ENCODE data around the gene CD58.
A peak's percentile ranks its signal among the peaks of the same experiment; 100 is the strongest.

Gene CD58

DNA sequence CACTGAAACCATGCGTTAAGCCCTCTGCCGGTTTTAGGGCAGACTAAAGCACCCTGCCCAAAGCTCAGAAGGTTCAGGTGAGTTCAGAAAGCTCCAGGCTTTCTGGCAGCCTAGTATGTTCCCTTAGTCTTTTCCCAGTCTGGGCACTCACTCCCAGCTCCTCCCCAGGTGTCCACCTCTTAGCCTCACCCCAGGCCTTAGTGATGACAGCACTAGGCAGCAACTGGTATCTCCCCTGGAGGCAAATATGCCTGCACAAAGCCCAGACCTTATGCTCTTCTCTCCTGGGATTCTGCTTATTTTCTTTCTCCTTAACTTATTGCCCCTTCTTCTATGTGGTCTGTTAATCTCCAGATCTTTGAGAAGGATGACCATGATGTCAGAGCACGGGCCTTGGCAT lies 80.2 kb downstream of the CD58 start:
- no peak for DNase-seq

DNA sequence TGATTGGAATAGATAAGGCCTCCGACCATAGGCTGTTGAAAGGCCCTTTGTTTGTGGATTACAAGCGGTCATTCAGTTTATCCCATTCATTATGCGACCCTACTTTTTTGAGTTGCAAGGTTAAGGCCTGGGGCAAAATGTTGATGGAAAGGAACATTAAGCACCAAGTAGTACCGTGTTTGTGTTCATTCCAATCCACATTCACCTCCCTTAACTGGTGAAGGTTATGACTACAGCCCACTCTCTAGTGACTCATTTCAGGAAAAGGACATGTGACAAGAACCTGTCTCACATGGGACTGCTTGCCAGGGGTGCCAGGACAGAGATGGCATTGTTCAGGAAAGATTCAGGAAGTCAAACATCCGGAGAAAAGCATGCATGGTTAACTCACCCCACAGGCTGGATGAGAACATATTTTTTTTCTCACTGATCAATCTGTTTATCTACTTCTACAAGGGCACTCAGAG lies 81.6 kb downstream of the CD58 start:
- no peak for DNase-seq

DNA sequence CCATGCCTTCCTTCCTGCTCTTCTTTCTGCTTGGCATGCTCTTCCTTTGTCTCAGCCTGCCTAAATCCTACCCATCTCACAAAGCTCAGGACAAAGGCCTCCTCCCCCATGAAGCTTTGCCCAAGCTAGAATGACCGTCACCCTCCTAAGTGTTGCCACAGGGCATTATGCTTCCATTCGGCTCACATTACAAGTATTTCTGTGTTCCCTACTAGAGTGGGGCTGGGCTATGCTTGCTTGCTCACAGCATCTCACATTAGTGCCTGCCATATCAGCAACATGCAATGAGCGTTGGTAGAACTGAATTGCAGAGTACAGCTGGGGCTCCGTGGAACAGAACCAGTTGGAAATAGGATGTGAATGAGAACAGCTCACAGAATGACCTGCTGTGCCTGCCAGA lies 82.8 kb downstream of the CD58 start:
- DNase-seq: no peak

DNA sequence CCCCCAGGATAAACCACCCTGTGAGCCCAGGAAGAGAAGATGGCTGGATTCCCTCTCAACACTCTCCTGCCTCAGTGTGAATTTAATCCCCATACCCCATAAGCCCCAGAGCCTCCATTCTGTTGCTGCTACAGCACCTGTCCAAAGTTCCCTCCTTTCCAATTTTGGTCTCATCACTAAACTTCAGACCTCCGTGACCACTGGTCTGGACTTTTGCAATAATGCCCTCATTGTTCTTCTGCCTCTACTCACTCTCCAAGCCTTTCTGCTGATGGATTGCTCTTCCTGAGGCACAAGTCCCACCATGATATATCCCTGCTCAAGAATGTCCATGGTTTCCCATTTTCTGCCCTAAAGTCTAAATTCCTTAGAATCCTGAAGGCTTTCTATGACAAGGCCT lies 83.2 kb downstream of the CD58 start:
- no peak for DNase-seq

DNA sequence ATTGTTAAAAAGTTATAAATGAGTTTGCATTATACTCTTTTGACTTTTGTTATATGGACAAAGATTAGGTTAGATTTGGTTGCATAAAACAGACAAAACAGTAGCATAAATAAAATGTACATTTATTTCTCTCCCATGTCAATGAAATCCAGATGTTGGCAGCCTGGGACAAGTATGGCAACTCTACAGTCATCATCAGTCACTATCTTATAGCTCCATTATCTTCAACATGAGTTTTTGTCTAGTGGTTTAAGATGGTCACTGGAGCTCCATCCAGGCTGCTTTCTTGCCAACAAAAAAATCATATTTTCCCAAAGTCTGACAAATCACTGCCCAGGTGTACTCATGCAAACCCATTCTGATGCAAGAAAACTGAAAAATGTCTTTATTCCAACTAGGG lies 83.8 kb downstream of the CD58 start:
- no peak for DNase-seq

DNA sequence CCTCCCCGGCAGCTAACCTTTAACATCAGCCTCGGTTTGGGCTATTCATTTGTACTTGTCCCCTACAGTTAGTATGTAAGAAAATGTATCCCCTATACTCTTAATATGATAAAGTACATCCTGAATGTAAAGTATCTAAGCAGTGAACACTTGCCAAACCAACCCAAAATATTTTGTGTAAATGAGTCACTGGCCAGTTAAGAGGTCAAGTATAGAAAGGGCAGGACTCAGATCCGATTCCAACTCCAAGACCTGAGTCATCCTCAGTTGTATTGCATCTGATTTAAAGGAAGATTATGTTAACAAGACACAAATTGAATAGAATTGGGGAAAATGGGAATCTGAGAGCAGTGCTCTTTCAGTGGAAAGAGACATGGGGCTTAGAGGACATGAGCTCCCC lies 84.4 kb downstream of the CD58 start:
- no peak for DNase-seq

DNA sequence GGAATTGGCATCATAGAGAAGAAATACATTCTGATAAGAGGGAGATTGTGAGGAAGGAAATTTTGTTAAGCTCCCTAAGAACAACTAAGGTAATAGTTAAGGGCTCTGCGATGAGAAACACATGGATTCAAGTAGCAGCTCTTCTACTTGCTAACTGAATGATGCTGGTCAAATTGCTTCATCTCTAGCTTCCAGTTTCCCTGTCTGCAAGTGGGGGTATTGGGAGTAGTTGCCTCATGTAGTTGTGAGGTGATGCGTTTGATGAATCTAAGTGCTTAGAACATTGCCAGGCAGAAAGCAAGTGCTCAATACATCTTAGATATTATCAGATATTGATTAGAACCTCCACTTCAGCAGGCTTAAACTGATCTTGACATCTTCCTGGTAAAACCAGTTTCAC lies 84.8 kb downstream of the CD58 start:
- DNase-seq: no peak

DNA sequence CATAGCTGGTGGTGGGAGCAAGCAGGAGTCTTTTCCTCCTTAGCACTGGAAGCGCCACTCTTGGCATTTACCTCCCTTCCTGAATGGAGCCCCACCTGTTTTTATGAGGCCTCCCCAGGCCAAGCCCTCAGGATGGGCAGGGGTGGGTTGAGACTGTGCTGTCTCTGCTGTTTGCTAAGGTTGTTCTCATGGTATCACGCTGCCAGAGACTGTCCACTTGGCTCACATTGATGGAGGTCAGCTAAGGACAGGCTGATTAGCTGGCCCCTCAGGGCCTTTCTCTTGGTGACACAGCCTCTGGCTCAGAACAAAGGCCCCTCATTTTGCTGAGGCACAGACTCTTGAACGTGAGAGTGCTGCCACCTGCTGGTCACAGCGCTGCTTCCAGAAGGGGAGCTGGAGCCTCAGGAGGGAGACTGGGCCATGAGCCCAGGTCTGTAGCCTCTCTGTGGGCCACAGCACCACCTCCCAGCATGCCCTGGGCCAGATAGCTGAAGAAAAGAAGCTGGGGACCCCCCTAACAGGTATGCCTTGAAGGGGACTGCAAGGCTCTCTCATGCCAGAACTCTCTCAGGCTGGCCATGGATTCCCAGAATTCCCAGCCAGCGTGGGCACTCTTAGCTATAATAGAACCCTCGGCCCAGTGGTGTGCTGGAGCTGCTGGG lies 85.6 kb downstream of the CD58 start:
- DNase-seq: peak; percentile 78

DNA sequence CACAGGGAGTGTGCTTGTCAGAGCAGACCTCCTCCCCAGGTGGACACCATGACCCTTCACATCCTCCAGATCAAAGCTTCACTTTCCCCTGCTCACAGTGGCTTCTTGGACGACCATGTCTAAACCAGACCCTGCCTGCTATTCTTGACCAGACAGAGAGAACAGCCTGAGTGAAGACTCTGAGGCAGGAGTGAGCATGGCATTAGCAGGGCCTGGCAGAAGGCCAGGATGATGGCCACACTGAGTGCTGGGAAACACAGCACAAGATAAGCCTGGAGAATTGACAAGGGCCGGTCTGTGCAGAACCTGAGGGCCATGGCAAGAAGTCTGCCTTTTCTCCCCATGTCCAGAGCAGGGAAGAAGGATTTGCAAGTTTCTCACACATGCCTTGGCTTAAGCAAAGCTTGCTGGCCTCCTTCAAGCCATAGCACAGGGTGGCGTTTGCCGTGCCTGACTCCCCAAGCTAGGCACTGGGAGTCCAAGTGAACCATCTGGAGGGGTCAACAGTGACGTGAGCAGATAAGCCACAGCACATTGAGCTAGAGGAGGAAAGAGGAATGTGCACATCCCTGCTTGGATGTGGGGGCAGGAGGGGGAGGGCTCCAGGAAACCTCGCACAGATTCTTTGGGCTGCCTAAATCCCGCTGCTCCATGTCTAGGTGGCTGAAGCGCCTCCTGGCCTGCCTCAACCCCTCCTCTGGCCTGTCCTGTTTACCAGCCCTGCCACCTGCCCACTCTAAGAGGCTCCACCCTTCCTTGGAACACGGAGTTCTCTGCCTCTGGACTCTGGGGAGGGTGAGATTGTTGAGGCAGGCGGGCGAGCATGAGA lies 87.1 kb downstream of the CD58 start:
- DNase-seq: no peak

DNA sequence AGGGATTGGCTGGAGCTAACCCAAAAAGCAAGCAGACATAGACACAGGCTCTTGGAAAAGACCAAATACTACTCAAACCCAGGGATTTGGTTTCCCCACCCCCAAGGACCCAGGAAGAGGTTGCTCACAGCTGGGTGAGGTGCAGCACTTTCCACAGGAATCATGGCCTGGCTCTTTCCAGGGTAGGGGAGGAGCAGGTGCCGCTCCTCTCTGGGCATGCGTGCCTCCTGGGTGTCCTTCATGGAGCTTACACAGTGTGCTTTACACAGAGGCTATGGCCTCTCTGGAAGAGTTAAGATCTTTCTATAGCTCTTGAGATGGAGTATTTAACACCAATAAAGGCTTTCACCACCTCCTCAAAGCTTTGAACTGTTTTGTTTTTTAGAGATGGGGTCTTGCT lies 88.3 kb downstream of the CD58 start:
- DNase-seq: no peak

DNA sequence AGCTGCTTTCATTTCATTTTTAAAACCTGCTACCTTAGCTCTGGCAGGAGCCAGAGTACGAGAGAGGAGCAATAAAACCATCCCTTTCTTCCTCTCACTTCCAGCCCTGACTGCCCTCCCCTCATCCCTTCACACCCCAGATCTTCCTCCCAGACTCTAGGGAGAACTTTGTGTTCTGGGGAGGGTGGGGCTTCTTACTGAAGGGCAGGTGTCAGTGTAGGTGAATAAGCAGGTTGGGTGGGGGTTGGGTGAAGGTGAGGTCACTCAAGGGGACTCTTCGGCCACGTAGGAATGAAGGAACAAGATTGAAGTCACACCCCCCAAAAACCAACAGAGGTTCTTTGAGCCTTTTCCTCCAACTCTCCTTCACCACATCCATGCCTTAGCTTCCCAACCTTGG lies 88.9 kb downstream of the CD58 start:
- DNase-seq: no peak

DNA sequence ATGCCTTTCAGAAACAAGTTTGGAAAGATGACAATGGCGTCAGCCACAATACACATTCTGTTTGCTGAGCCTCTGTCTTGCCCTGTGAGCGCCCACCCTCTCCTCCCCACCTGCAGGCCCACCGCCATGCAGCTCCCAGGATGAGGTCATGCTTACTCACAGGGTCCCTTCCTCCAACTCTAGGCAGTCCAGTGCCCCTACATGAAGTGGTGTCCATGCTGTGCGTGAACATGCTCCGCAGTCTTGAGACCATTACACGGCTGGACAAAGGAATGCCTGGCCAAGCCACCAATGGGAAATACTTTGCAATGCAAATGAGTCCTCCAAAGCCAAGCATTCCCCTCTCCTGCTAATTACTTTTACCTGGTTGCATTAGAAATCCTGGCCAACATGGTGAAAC lies 92.2 kb downstream of the CD58 start:
- no peak for DNase-seq

DNA sequence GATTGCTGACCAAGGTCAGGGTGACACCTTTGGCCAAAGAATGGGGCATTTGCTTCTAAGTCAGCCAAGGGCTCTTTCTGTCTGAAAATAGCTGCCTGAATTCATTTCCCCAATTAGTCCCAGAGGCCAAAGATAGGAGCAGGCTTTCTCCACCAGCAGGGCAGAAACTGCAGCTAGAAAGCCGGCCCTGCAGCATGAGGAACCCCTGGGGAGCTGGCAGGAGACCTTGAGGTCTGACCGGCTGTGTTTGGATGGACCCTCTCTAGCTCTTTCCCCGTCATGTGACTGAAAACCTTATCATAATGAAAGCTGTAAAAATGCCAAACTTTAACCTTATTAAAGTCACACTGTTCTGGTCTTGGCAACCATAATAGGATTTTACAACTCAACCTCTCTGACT lies 93.4 kb downstream of the CD58 start:
- no peak for DNase-seq

DNA sequence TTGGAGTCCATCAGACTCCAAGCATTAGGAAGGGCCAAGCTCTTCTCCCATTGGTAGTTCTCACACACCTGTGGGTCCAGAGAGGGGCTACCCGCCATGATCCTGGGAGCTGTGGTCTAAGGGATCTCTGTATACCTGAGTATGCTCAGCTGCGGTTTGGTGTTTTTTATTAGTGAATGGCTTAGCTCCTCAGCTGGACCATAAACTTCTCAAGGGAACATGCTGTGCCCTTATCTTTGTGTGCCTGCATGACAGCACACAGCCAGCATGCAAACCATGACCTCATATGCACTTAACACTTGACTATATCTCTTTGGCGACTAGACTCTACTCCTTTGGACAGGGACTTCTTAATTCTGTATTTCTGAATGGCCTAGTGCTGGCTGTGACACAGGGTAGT lies 94.5 kb downstream of the CD58 start:
- no peak for DNase-seq

DNA sequence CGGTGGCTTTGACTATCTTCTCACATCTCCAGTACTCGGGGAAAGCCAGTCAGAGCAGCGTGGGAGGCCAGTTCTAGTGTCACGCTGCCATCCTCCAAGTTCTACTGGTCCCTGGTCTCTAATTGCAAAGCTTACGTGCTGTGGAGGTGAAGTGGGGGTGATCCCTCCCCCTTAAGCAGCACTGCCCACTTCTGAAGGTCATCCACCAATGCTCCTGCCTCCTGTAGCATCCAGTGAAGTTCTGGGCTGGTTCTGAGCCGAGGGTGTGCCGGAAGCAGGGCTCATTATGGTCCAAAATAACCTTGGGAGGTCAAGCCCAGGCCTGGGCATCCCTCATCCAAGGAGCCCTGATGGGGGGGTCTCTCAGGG lies 95.0 kb downstream of the CD58 start:
- DNase-seq: no peak

DNA sequence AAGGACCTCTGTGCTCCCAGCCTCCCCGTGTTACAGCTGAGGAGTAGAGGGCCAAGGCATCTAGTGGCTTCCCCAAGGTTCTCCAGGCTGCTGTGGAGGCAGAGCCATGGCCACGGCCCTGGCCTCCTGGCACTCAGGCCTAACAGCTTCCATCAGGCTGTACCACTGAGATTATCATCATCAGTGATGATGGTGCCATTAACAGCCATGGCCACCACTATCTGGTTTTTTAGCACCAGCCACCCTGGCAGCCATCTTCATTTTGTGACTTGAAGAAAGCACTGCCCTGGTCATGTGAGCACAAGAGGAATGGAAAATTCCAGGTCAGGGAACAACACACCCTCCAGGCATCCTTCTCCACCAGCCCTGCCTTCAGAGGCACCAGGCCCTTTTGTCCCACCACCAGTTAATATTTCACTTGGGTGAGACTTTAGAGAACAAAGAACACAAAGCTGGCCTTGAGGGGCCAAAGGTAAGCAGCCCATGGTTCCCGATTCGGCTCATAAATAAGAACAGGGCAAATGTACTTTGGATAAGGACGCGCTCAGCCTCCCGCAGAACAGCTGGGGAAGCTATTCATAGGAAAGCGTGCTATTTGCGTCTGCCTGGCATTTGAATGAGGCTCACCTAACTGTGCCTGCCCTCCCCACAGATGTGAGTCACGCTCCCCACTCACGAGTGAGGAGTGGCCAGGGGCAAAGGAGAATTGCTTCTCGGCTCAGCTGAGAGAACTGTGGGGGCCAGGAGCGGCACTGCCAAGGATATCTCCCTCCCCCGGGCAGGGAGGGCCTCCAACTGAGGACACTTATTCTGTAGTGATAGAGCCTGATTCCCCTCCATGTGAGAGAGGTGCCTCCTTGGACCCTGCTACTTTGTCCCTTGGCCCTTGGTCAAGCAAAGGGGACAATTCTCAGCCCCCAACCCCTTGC lies 95.6 kb downstream of the CD58 start:
- no peak for DNase-seq

DNA sequence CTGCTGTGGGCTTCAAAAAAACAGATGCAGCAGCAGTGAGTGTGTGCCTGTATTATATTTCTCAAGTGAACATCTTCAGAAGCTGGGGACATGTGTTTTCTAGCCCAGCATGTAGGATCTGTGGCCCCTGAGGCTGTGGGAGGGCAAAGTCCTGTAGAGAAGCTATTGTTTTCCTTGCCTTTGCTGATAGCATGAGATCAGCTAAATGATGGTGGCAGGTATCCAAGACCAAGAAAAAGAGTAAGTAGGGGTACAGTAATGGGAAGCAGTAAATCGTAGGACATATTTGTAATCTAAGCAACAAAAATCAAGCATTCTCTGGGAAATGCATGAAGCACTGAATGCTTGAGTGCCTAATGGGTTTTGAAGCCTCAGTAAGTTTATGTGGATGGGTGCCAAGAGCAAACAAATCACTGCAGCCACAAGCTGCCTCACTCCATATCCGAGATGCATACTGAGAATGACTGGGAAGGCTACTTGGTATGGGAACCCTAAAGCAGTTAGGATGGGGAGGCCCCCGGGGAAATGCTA lies 98.3 kb downstream of the CD58 start:
- no peak for DNase-seq

DNA sequence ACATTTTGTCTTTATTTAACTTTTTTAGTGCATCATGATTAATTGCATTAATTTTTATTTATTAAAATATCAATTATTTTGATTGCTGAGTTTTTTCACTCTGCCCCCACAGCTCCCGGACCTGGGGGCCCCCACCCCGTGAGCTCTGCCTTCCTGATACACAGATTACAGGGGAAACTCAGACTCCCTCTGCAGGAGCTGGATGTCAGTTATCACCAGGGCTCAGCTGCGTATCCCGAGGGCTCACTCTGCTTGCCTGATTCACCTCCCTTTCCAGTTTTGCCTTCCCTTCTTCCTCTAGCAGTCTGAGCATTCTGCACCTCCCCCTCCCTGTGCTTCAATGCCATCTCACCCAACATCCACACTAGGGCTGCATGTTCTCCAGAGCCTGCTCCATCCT lies 99.6 kb downstream of the CD58 start:
- no peak for DNase-seq

DNA sequence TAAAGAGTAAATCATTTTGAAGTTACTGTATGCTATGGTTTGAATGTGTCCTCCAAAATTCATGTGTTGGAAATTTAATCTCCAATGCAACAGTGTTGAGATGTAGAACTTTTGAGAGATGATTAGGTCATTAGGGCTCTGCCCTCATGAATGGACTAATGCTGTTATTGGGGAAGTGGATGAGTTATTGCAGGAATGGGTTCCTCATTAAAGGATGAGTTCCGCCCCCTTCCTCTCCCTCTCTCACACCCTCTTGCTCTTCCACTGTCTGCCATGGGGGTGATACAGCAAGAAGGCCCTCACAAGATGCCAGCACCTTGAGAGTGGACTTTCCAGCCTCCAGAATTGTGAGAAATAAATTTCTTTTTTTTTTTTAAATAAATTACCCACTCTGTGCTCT lies 100.2 kb downstream of the CD58 start:
- no peak for DNase-seq

DNA sequence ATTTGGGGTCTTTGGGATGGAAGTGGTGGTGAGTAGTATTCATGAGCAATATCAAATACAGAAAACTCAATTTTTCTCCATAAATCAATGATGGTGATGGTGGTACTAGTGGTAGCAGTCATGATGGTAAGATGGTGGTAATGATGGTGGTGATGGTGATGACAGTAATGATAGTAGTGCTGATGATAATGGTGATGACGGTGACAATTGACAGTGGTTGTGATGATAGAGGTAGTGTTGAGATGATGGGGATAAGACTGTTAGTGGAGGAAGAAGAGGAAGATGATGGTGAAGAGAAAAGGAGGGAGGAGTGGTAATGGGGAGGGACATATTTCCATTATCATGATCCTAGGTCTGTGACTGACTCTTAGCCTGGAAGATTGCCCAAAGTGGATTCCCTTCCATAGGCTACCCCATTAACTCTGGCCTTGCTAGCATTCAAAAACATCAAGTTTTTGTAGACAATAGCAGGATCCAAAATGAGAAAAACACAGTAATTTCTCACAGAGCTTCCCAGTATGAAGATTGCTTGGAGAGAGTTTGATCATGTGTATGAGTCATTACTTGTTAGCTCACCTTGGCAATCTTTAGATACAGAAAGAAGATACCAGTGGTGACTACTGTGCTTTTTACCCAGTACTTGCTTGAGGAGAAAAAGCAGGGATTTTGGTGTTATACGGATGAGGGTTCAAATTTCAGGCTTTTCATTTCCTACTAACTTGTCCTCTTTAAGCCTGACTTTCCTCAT lies 103.8 kb downstream of the CD58 start:
- DNase-seq: no peak

DNA sequence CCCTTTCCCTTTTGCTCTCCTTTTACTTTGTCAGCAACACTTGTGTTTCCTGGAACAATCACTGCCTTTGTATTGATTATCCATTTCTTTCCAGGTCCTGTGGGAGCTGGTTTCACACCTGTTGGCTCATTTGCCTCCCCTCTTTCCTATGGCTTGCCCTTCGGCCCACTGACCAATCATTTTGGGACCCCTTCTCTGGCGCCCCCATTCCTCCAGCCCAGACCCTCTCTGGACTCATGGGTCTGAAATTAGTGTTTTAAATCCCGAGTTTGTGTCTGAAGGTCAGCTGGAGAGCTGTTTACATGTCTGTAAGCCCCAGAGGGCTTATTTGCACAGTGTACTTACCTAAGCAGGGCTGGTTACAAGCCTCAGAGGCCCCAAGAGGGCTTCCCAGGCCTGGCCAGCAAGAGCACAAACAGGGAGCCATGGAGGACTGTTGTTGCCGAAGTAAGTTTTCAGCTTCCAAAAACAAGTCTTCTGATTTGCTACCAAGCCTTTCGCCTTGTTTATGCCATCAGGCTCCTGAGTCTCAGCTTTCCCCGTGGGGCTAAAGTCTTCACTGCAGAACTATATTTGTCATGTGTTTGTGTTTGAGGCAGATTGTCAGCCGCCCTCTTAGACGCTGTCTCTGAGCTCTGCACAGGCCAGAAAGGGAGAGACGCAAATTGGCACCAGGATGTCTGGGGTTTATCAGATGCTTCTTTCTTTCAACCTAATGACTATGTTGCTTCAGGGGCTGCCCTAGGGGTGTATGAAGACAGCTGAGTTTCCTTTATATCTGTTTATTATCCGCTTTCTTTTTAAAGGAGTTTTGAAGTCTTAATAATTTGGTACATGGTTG lies 104.8 kb downstream of the CD58 start:
- no peak for DNase-seq

DNA sequence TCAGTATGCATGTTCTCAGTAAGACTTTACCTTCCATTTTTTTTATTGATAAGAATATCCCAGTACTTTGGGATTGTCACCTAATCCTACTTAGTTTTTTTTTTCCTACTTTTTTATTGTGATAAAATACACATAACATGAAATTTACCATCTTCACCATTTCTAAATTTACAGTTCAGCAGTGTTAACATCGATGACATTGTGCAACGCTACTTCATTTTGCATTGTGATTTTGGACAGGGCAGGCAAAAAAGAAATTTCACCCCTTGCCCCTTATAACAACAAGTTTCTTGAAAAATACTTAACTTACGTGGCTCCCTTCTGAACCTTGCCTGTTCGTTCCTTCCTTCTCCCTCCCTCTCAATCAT lies 105.4 kb downstream of the CD58 start:
- no peak for DNase-seq
